Measurements from ENCODE around the gene TRAP1.
A peak's percentile ranks its signal among the peaks of the same experiment; 100 is the strongest.
"Not testable (repeated sequence)": the region's sequence is repeated elsewhere in the genome, so short reads cannot be mapped to it uniquely, and the experiment has no call there.

TRAP1 gene

DNA sequence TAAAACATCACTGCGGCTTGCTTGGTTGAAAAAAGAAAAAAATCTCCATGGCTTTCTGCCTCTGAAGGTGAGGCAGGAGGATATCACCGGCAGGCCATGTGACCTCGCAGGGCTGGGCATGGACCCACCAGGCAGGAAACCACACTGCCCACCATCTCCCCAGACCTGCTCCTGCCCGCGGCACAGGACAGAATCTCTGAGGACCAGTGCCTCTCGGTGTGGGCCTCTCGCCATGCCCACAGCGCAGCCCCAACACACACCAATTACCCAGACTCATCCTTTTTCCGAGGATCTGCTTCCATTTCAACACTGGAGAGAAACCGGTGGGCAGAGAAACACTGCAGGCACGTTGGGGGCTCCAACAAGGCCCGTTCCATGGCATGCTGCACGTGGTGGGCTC lies 46.6 kb downstream of the TRAP1 start:
- no peak for DNase-seq

DNA sequence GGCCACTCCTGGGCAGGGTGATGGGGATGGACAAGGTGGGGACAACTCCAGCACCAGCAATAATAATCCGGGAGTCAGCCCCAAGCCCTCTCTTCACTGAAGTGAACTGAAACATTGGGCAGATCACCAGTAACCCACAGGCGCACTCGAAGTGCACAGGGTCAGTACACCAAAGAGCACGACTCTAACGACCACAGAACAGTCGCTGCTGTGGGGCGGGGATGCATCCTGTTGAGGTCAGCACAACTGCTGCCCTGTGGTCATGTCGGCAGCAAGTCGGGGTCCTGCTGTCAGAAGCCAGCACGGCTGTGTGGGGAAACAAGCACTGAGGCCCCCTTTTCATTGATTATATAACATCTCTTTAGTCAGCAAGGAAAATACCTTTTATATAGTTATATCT lies 48.2 kb downstream of the TRAP1 start:
- DNase-seq: no peak

DNA sequence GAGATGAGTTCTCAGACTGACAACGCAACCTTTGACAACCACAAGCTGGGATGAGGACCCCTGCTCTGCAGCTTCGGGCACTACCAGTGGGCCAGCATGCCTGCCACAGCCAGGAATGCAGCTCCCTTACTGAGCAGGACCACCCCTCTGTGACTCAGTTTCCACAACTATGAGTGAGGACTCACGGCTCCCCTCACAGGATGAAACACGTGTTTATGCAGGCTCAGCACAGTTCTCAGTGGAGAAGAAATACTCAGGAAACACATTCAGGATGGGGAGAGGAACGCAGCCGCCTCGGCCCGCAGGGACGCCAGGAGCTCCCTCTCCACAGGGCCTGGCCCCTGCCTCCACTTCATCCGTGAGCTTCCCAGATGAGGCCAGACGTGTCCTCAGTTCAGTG lies 48.7 kb downstream of the TRAP1 start:
- no peak for DNase-seq

DNA sequence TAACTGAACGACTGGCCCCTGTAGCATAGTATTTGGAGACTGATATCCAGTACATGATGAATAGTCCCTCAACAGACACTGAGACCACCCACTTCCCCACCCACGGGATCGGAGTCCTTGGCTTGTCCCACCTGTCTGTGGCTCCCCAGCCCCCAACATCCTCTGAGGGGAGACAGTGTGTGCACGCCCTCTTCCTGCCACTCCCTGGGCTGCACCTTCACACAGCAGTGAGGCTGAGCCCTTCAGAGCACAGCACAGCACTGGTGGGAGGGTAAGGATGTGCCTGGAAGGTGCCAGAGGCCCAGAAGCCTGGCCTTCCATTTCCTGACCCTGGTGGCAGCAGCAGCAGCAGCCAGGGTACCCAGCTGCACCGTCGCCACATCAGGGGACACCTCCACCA lies 51.8 kb downstream of the TRAP1 start:
- DNase-seq: no peak

DNA sequence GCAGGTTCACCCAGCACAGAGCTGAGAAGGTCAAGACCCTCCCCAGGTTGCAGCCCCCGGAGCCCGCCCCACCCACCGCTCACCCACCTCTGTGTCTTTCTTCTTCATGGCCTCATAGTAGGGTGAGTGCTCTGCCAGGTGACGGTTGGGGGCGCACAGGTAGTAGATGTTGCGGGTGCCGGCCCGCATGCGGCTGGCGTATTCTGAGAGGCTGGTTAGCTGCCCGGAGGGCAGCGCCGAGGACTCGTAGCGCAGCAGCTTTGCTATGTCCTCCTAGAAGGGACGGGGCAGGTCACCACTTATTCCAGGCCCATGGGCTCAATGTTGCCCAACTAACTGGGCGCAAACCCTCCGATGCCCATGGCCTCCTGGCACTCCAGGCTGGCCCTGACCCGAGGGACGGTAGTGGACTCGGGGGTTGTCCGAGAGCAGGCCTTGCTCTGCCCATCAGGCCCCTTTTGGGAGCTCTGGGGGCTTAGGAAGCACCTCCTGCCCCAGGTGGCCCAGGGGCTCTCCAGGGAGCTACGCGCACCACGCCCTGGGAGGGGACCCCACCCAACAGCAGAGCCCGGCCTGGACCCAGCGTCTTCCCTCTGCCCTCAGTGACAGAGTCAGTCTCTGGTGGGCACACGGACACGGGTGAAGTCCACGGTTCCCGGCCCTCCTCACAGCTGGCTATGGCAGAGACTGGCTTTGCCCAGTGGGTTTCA lies 53.0 kb downstream of the TRAP1 start:
- DNase-seq: no peak

DNA sequence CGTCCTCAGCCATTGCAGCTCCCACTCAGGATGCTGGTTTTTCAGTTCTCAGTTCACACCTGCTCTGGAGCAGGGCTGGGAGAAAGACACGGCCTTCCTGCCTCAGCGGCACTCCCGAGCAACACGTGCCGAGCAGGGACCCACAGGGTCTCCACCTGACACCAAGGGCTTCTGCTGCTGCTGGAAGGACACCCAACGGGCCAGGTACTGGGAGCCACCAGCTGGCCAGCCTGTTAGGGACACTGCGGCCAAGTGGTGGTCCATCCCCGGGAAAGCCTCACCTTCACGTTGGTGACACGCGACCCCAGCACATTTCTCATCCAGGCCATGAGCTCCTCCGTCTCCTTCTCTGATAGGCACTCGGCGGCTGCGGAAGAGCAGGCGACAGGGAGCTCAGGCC lies 54.7 kb downstream of the TRAP1 start:
- DNase-seq: no peak

DNA sequence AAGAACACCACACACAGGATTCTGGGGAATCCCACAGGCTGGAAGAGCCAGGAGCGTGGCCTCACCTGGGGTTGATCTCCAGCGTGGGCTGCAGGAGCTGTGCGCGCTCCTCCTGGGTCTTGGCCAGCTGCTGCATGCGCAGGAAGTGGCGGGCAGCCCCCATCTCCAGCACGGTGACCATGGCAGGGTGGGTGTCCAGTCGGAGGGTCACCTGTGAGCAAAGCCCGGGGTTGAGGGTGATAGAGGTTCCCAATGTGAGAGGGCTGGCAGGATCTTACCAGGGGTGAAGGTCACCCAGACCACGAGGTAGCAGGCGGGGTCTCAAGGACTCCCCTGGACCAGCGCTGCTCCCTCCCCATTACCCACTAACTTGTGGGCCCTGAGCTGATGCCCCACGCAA lies 55.4 kb downstream of the TRAP1 start:
- no peak for DNase-seq

DNA sequence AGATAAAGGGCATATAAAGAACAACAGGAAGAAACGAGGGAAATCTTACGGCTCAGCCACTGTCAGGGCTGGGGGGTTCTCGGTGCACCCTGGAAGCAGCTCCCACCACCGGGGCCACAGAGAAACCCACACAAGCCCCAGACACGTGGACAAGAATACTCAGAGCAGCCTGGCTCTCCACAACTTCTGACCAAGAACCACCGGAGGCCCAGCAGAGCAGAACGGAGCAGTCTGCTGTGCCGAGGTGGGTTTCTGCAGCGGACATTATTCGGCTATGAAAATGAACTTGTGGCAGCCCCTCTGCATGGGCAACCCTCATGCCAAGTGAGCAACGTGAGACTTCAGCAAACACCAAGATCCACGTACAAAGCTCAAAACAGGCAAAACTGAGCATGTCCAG lies 56.0 kb downstream of the TRAP1 start:
- no peak for DNase-seq

DNA sequence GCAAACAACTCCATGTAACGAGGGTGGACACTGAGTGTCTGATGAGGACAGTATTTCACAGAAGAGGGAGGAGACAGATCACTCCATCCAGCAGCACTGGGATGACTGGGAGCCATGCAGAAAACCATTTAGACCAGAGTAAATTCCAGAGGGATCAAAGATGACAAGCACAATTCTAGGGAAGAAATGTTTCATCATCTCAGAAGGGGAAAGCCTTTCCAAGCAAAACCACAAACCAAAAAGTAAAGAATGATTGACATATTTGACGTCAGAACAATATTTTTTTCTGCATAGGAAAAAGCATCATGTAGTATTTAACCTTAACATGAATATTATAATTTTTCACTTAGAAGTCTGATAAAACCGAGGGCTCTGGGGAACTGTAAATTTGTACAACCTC lies 58.1 kb downstream of the TRAP1 start:
- no peak for DNase-seq

DNA sequence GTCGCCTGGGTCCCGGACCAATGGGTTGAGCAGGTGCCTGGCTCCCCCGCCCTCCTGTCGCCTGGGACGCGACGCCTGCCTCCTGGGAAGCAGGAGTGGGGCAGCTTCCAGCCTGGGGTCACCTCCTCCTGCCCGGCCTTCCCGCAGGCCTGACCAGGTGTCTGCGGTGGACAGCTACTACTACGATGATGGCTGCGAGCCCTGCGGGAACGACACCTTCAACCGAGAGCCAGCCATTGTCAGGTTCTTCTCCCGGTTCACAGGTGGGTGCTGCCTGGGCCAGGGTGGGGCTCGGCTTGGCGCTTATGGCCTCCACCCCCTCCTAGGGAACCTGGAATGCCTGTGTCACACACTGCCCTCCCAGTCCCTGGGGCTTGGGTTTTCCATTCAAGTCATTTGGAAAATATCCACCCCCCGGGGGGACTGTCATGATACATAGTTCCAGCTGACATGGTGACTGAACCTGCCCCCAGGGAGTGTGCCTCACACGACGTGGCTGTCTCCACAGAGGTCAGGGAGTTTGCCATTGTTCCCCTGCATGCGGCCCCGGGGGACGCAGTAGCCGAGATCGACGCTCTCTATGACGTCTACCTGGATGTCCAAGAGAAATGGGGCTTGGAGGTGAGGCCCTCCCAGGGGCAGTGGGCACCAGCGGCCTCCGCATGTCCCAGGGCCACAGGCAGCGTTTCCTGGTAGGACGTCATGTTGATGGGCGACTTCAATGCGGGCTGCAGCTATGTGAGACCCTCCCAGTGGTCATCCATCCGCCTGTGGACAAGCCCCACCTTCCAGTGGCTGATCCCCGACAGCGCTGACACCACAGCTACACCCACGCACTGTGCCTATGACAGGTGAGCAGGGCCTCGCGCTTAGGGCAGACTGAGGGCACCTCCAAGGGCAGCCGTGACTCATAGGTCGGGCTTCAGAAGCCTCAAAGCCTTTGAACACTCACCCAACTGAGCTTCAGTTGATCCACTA lies 60.5 kb downstream of the TRAP1 start:
- no peak for DNase-seq

DNA sequence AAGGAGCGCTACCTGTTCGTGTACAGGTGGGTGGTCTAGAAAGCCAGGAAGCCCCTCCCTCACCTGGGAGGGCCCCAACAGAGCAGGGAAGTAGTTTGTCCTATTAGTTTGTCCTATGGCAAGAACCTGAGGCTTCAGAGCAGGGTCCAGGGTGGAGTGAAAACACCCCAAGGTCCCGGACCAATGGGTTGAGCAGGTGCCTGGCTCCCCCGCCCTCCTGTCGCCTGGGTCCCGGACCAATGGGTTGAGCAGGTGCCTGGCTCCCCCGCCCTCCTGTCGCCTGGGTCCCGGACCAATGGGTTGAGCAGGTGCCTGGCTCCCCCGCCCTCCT lies 61.2 kb downstream of the TRAP1 start:
- DNase-seq: not testable (repeated sequence)

DNA sequence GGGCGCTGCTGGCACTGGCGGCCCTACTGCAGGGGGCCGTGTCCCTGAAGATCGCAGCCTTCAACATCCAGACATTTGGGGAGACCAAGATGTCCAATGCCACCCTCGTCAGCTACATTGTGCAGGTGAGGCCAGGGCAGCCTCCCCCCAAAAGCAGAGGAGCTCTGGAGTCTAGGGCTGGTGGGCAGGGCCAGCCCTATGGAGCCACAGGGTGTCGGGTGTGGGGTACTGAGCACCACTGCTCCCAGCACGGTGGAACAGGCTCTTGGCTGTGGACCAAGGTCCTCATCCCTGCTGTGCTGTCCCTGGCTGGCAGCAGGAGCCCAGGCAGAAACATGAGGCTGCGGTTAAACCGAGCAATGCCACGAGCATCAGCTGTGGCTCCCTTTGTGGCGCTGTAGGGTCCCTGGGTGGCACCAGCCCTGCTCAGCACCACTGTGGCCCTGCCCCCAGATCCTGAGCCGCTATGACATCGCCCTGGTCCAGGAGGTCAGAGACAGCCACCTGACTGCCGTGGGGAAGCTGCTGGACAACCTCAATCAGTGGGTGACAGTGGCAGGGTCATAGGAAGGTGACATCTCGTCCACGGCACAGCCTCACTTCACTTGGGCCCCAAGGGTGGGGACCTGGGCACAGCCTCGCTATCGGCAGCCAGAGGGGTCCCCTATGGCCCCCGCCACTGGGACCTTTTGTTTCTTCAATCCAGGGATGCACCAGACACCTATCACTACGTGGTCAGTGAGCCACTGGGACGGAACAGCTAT lies 61.7 kb downstream of the TRAP1 start:
- no peak for DNase-seq

DNA sequence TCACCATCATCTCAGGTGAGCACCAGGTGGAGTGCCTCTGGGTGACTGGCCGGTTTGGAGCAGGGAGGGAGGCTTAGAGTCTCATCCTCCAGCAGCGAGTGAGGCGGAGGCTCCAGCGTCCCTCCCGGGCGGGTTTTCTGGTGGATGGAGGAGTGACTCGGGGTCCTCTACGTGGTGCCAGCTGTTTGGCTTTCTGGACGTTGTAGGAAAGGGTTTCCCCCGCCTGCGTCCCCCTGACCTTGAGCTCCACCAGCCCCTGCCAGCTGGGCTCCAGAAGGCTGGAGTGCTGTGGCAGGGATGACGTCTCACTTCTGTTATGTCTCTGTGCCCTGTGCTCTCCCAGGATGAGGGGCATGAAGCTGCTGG lies 62.3 kb downstream of the TRAP1 start:
- DNase-seq: no peak

DNA sequence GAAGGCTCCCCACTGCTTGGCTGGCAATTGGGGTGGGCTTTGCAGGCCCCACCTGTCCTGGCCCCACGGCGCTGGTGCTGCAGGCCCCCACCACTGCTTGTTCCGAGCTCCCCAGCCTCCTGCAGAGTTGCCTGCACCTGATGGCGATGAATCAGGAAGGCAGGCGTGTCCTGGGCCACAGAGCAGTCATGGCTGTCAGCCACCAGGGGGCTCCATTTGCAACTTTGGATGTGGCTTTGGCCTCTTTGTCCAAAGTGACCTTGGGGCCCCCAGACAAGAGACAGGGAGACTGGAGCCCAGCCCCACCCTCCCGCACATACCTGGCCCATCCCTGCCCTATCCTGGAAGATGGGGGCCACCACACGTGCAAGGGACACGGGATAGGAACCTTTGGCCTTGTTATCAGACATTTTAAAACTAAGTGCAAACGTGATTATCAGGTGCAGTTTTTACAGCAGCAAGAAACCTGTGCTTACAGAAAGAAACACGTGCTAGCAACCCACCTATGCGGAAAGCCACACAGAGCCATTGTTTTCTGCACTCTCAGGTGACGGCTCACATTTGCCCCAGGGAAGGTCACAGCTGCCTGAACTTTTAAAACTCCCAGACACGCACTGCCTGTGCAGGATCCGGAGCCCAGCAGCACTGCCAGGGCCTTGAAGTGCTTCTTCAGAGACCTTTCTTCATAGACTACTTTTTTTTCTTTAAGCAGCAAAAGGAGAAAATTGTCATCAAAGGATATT lies 62.9 kb downstream of the TRAP1 start, which contains the start of gene DNASE1:
DNASE1 (plus strand) TSS at position 443 of the 743 bp plus-strand sequence. CDS start 683 bp downstream, outside the sequence.
- no peak for DNase-seq

DNA sequence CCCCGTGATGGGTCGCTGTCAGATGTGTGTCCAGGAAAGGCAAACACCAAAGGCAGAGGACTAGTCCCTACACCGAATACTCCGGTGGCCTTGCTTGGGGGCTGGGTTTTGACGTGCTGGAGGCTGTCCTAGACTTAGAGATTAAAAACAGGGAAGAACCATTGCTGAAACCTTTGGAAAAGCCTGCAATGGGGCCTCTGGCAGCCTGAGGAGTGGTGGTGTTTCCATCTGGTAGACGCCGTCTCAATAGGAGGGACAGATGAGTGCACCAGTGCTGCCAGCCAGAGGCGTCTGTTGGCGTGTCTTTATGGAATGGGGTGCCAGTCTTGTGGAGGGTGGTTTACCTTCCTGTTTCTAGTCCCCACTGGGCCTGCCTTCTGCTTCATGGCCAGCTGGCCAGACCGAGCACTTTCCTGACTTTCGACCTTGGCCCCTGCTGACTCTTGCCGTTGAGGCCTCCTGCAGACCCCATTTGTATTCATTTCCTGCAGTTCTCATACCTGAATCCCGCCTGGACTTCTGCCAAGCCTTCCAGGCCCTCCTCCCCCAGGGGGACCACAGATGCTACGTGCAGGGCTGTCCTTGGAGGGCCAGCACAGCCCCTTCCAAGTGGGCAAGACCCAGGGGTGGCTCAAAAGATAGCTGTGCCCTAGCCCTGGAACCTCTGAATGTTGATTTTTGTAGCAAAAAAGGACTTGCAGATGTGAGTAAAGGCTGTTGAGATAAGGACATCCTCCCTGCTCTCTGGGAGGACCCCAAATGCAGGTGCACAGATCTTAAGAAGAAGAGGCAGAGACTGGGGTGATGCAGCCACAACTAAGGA lies 64.7 kb downstream of the TRAP1 start:
- DNase-seq: no peak

DNA sequence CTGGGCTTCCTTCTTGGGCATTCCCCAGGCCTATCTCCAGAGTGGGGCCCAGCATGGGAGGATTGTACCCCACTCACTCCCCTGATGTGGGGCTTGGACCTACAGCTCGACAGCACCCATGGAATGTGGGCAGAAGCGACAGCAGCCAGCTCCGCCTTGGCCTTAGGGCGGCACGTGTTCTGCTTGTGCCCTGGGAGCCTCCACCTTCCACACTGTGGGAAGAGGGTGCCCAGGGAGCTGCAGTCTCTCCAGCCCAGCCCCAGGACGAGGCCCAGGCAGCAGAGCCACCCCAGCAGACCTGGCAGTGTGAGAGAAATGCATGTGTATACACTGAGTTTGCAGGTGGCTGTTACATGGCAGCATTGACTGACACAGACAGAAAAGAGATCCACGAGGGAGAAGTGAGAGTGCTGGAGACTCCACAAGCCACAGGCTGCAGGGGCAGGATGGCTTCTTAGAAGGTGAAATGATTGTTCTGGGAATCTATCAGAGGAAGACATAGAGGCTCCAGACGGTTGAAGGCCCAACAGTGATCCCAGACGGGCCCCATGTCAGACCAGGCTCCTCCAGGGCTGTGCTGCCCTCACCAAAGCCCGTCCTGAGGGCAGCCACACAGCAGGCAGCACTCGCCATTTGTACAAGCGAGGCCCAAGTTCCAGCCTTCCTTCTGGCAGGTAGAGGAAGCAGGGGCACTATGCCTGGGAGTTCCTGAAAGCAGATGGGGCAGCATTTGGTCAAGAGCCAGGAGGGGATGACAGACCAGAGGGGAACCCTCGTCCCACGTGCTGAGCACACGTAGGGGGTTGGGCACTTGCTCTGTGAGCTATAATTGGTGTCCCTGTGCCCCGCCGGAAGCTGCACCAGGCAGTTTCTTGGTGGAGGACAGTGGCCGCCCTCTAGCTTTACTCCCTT lies 65.6 kb downstream of the TRAP1 start:
- no peak for DNase-seq

DNA sequence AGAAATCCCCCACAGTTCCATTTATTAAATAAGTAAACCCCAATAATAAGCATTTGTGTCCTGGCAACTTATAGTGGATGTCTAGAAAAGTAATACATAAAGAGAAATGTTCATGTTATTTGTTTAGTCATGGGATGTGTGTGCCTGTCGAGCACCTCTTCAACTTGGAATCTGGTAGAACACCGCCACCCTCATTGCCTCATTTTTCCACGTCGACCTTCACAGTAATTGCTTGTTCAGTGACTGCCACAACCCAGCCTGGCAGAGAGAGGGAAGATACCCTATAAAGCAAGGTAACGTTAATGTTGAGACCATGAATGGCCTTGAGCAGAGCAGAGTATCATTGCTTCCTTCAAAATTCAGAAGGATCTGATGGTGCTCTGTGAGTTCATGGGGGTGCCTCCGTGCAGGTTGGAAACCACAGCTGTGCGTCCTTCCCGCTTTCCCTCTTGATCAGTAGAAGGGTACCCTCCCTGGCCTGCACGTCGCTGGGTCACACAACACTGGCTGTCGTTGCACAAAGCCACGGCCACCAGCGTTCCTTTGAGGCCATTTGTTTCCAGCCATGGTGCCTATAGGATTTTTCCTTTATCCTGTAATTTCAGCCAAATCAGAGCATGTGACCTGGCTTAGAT lies 66.6 kb downstream of the TRAP1 start:
- no peak for DNase-seq

DNA sequence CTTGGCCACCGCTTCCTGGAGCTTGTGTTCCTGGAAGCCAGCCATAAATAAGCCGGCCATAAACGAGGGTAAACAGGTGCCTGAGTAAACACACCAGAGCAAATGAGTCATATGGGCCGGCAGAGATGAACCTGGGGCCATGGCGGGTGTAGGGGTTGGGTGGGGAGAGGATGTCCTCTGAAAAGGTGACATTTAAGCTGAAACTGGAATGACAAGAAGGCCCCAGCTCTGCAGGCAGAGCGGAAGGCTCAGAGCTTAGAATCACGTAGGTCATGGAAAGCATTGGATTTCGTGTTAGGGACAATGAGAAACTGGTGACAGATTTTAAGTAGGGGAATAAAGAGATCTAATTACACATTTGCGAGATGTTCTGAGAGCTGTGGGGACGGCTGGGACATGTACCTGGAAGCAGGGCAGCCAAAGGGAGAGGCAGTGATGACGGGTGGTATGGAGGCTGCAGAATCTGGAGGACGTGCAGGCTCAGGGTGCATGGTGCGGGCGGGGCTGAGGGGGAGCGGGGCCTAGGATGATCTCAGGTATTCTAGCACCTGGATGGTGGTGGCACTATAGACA lies 70.9 kb downstream of the TRAP1 start:
- peak; percentile 92 for DNase-seq

DNA sequence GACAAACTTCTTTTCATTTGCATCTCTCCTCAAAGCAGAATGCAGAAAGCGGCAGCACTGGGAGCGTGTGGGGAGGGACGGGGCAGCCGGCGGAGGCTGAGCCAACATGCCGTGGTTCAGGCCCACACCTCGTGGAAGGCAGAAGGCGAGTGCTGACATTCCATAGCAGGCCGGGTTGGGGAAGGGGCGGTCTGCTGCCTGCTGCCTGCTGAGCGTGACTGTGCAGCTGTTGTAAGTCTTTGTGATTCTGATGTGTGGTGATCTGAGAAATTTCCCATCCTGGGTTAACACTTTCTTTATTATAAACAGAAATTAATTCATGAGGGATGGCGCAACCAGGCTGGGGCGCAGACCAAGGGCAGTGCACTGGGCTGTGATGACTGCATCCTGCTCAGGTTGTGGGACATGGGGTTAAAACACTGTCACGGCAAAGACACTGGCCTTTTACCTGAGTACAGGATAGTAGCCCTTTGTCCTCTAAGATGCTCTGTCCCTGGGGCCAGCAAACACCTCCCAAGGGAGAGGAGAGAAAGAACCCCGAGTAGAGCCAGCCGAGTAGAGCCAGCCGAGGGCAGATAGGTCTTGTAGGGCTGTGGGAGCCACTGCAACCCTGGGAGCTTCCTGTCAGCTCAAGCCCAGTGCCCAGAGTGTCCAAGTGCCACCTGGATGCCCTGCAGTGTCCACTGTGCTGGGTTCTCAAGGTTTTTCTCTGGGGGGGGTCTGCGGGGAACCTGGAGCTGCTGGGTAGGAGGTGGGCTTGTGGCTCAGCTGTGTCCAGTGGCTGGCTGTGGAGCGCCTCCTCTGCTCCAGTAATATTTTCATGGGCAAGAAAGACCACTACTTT lies 71.6 kb downstream of the TRAP1 start:
- DNase-seq: peak; percentile 69

All from NCI-H2029 (cell line).